ENCODE measurements around the gene ABTB2. TPM values are rescaled to one million over a fixed set of nuclear protein-coding genes. Genes with fewer than 3 reads are reported as not detected.

Gene ABTB2
- total RNA-seq, 1 donor from 2014 or later = 73.0 TPM

DNA sequence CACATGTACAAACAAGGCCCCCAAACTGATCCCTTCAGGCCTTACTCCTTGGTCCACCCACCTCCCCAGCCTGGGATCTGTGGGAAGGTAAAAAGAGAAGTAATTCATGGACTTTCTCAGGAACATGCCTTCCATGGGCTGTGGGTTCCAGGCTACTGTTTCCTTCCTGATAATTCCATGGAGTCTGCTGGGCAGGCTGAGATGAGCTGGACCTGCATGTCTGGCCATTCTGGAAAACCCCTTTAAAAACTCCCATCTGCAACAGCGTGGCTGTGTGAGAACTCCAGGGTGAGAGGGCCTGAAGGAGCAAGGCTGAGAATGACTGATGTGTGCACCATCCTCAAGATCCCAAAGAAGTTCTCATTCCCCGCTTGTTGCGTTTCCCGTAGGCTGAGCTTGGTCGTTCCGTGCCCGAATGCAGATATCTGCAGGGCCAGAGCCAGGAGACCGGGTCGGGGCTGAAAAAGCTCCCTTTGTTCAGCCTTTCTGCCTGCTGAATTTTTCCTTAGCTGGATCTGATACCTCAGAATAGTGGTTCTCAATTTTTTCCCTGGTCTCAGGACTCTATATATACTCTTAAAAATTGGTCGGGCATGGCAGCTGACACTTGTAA is 179.5 kb downstream of the ABTB2 start:
- Mint-ChIP-seq H3K4me3 (no peak overlapping the region), H3K27me3 (no peaks in the 10 kb centered on the region), H3K4me1 (peaks cover 63% of the 10 kb centered on the region), H3K27ac (no peak overlapping the region), H3K9me3 (no peaks in the 10 kb centered on the region), H3K36me3 (ENCODE audit: low read depth) (peaks cover 2% of the 10 kb centered on the region)
- ATAC-seq (ENCODE audit: low read depth) (no peak), DNase-seq (no peak)
- intact Hi-C loops (cut with micrococcal nuclease) = loop anchor here (10.0 kb wide), 2 partner anchors 286 to 374 kb away; no protein-coding TSS in a partner anchor
- TF ChIP-seq, protein P1, sequence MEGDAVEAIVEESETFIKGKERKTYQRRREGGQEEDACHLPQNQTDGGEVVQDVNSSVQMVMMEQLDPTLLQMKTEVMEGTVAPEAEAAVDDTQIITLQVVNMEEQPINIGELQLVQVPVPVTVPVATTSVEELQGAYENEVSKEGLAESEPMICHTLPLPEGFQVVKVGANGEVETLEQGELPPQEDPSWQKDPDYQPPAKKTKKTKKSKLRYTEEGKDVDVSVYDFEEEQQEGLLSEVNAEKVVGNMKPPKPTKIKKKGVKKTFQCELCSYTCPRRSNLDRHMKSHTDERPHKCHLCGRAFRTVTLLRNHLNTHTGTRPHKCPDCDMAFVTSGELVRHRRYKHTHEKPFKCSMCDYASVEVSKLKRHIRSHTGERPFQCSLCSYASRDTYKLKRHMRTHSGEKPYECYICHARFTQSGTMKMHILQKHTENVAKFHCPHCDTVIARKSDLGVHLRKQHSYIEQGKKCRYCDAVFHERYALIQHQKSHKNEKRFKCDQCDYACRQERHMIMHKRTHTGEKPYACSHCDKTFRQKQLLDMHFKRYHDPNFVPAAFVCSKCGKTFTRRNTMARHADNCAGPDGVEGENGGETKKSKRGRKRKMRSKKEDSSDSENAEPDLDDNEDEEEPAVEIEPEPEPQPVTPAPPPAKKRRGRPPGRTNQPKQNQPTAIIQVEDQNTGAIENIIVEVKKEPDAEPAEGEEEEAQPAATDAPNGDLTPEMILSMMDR (IDR thresholded peaks at IDR 0.05) = no peak
- ChIA-PET CTCF (interaction anchor here (0.9 to 3.4 kb wide), 2 partner anchors 9 to 179 kb away, joined by 3 to 16 read pairs; partner anchors contain the start of gene ABTB2), POLR2A (interaction anchor here (1.0 to 1.6 kb wide), 2 partner anchors 177 to 180 kb away, joined by 4 to 5 read pairs; partner anchors contain the start of gene ABTB2)

DNA sequence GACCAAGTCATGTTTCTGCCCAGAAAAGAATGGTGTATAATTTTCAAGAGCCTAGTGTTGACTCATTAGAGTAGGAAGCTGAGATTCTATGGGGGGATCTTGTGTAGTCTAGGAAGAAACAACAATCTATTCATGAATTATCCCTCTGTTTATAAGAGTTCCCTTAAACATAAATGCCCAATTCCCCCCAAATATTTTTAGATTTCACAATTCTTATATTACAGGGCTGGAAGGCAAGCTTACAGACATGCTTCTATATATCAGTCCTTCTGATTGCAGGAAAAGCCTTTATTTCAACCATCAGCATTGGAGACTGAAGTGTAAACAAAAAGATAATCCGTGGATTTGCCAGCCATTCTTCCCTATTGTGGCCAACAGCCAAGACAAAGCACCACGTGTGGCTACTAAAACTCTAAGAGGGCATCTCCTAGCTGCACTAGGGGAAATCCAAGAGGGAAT is 181.0 kb downstream of the ABTB2 start:
- H3K36me3 Mint-ChIP-seq (ENCODE audit: low read depth) = peaks cover 3% of the 10 kb centered on the region
- ChIA-PET CTCF (interaction anchor here (3.7 kb wide), 1 partner anchor 180 kb away, joined by 100 read pairs; the partner anchor contains the start of gene ABTB2), POLR2A (interaction anchor here (7.4 kb wide), 1 partner anchor 179 kb away, joined by 123 read pairs; the partner anchor contains the start of gene ABTB2)
- intact Hi-C loops (cut with micrococcal nuclease) = loop anchor here (10.0 kb wide), 2 partner anchors 288 to 372 kb away; no protein-coding TSS in a partner anchor
- no peaks in the 10 kb centered on the region for H3K27me3 Mint-ChIP-seq
- H3K27ac Mint-ChIP-seq = peak overlapping the region; percentile 27
- no peak for ATAC-seq (ENCODE audit: low read depth)
- TF ChIP-seq, protein P1 (IDR thresholded peaks at IDR 0.05) = no peak
- H3K4me1 Mint-ChIP-seq = peaks cover 49% of the 10 kb centered on the region
- no peak overlapping the region for H3K4me3 Mint-ChIP-seq
- DNase-seq = no peak
- H3K9me3 Mint-ChIP-seq = no peaks in the 10 kb centered on the region

DNA sequence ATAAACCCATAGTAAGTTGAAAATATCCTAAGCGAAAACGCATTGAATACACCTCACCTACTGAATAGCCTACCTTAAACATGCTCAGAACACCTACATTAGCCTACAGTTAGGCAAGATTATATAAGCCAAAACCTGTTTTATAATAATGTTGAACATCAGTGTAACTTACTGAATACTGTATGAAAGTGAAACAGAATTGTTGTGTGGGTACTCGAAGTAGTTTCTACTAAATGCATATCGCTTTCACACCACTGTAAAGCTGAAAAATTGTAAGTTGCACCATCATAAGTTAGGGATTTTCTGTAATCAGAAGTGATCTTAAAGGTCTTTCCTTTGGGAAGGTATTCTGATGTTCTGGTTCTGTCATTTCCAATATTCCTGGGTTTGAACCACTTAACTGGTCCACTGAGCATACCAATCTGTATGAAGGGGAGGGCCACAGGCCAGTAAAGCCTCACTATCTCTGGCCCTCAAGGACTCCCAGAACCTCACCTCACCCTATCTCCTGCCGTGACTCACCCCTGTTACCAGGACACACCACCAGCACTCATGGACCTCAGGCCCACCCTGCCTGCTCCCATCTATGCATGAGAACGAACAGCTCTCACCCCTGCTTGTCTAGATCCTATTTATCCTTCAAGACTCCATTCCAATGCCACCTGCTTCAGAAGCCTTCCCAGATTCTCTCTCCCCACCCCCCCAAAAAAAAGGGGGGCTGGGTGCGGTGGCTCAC is 182.4 kb downstream of the ABTB2 start:
- ChIA-PET CTCF (interaction anchor here (1.3 to 3.7 kb wide), 10 partner anchors 9 to 317 kb away, joined by 4 to 100 read pairs (median 15); partner anchors contain the start of gene ABTB2), POLR2A (interaction anchor here (1.5 to 7.4 kb wide), 6 partner anchors 12 to 180 kb away, joined by 3 to 123 read pairs (median 14); partner anchors contain the start of gene ABTB2)
- H3K27me3 Mint-ChIP-seq = no peaks in the 10 kb centered on the region
- peaks cover 16% of the 10 kb centered on the region for H3K36me3 Mint-ChIP-seq (ENCODE audit: low read depth)
- no peak overlapping the region for H3K4me3 Mint-ChIP-seq
- ATAC-seq (ENCODE audit: low read depth) = no peak
- H3K9me3 Mint-ChIP-seq = no peaks in the 10 kb centered on the region
- peaks cover 39% of the 10 kb centered on the region for H3K4me1 Mint-ChIP-seq
- intact Hi-C loops (cut with micrococcal nuclease) = loop anchor here (2.0 to 10.0 kb wide), 4 partner anchors 39 to 371 kb away; no protein-coding TSS in a partner anchor
- TF ChIP-seq, protein P1 (IDR thresholded peaks at IDR 0.05) = no peak
- peak overlapping the region; percentile 60 for H3K27ac Mint-ChIP-seq
- DNase-seq = no peak

DNA sequence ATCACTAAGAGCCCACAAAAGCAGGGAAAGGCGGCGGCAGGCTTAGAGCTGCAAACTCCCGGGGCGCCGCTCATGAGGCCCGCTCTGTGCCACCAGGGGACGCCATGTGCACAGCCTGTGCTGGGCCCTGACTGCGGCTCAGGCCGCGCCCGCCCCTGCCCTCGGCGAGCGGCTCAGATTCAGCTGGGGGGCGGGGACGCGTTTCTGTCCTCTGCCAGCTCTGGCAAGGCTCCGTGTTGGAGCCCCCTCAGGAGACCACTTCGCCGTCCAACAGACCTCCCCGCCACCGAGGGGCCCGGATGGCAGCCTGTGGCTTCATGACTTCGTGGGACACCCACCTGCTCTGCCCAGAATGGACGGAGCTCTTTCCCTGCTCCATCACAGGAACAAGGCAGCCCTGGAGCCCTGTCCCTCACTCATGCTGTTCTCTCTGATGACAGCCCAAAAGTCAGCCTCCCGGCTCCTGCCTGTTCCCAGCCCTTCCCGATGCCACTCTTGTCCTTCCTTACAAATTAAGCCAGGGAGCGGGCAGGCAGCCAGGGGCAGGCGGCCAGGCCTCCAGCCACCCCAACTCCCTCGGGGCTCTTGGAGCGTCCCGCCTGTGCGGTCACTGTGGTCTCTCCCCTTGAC is 183.3 kb downstream of the ABTB2 start:
- ChIA-PET CTCF (interaction anchor here (0.5 to 3.7 kb wide), 47 partner anchors 8 to 368 kb away, joined by 3 to 100 read pairs (median 4); partner anchors contain the start of genes ABTB2 and NAT10), POLR2A (interaction anchor here (0.7 to 7.4 kb wide), 15 partner anchors 9 to 265 kb away, joined by 3 to 123 read pairs (median 6); partner anchors contain the start of gene ABTB2)
- H3K27ac Mint-ChIP-seq = no peak overlapping the region

More for the DNA sequence above, 183.3 kb downstream of the ABTB2 start:
- H3K4me1 Mint-ChIP-seq = peaks cover 36% of the 10 kb centered on the region
- H3K36me3 Mint-ChIP-seq (ENCODE audit: low read depth) = peaks cover 24% of the 10 kb centered on the region
- H3K4me3 Mint-ChIP-seq = peak overlapping the region; percentile 63
- TF ChIP-seq, protein P1 (IDR thresholded peaks at IDR 0.05) = no peak
- DNase-seq (peak; percentile 75), ATAC-seq (ENCODE audit: low read depth) (peak; percentile 99)
- intact Hi-C loops (cut with micrococcal nuclease) = loop anchor here (1.0 to 10.0 kb wide), 8 partner anchors 40 to 370 kb away; no protein-coding TSS in a partner anchor
- no peaks in the 10 kb centered on the region for H3K9me3 Mint-ChIP-seq
- no peaks in the 10 kb centered on the region for H3K27me3 Mint-ChIP-seq

Measured in activated B cell treated with CpG ODN at 0.5 μM for 24 hours (primary cell).